SU-DHL-6 (cell line): ENCODE data around the gene NCKIPSD.

Experiments
- H2AFZ ChIP-seq: fragments of 200-600 bp; sonication (generic); 2 replicates; pipeline ENCODE4 v1.6.1; 2014; ENCODE audit warnings: low read depth, mild to moderate bottlenecking, moderate library complexity, mixed read lengths, antibody characterized with exemption, low read length; ENCODE audit not compliant: severe bottlenecking
- H3F3A ChIP-seq: fragments of 200-600 bp; shearing (Covaris generic); 2 replicates; pipeline ENCODE4 v1.6.0; 2016; ENCODE audit warnings: antibody characterized with exemption, mild to moderate bottlenecking; ENCODE audit not compliant: insufficient read depth
- H3K27ac ChIP-seq: fragments of 200-600 bp; sonication (generic); 2 replicates; pipeline ENCODE4 v1.5.1; 2016; ENCODE audit warnings: low read depth, mild to moderate bottlenecking, low read length, moderate library complexity, mixed read lengths
- H3K27me3 ChIP-seq: fragments of 200-600 bp; sonication (generic), shearing (Covaris generic); 2 replicates; pipeline ENCODE4 v1.6.0; 2014; ENCODE audit warnings: mild to moderate bottlenecking, low read length
- H3K36me3 ChIP-seq: fragments of 200-600 bp; sonication (generic); 2 replicates; pipeline ENCODE4 v1.6.1; 2014; ENCODE audit warnings: mild to moderate bottlenecking, low read length, mixed read lengths
- H3K4me2 ChIP-seq: fragments of 300-600, 200-600 bp; shearing (Covaris generic), sonication (generic); 2 replicates; pipeline ENCODE4 v1.6.0; 2014; ENCODE audit warnings: low read length, low read depth, mild to moderate bottlenecking; ENCODE audit not compliant: poor library complexity, severe bottlenecking
- H3K4me3 ChIP-seq: fragments of 200-600 bp; sonication (generic); 2 replicates; pipeline ENCODE4 v1.5.1; 2014; ENCODE audit warnings: antibody characterized with exemption, low read length, mild to moderate bottlenecking, mixed read lengths; ENCODE audit not compliant: insufficient read depth, poor library complexity, severe bottlenecking
- H3K79me2 ChIP-seq: fragments of 200-600 bp; sonication (generic); 2 replicates; pipeline ENCODE4 v1.6.1; 2014; ENCODE audit warnings: mild to moderate bottlenecking, low read length, moderate library complexity; ENCODE audit not compliant: insufficient read depth
- H3K9ac ChIP-seq: fragments of 200-600 bp; sonication (generic); 2 replicates; pipeline ENCODE4 v1.7.0; 2014; ENCODE audit warnings: mild to moderate bottlenecking, low read length
- H3K9me2 ChIP-seq: fragments of 200-600 bp; sonication (generic); replicated peaks from 2 replicates; pipeline ENCODE4 v1.6.1; 2014; ENCODE audit warnings: low read length; ENCODE audit not compliant: insufficient read depth
- H3K9me3 ChIP-seq: fragments of 200-600 bp; sonication (generic); 2 replicates; pipeline ENCODE4 v1.6.1; 2014; ENCODE audit warnings: low read length, mixed read lengths; ENCODE audit not compliant: insufficient read depth
- H4K20me1 ChIP-seq: fragments of 200-600 bp; sonication (generic); 2 replicates; pipeline ENCODE4 v1.6.1; 2014; ENCODE audit warnings: low read depth, mild to moderate bottlenecking, antibody characterized with exemption, low read length, moderate library complexity, mixed read lengths
- CTCF ChIP-seq: fragments of 200-600 bp; sonication (generic); IDR thresholded peaks from one replicate; pipeline ENCODE4 v1.5.1; 2017; ENCODE audit warnings: antibody characterized with exemption, mild to moderate bottlenecking, low read length, moderate library complexity; ENCODE audit not compliant: insufficient read depth, poor library complexity, severe bottlenecking
- EZH2phosphoT487 ChIP-seq: fragments of 200-600 bp; sonication (generic), shearing (Covaris generic); conservative IDR thresholded peaks from 2 replicates; pipeline ENCODE4 v1.6.1; 2018; ENCODE audit warnings: mild to moderate bottlenecking, antibody characterized with exemption, low read length, moderate library complexity, mixed read lengths

NCKIPSD gene

GRCh38 chr3:48679411-48680391 is 6.0 kb downstream of the NCKIPSD start:
- H3K9me3 ChIP-seq: no peaks in the 10 kb centered on the region
- no peaks in the 10 kb centered on the region for H3K36me3 ChIP-seq
- H4K20me1 ChIP-seq: no peaks in the 10 kb centered on the region
- no peak overlapping the region for H2AFZ ChIP-seq
- peaks cover 20% of the 10 kb centered on the region for H3K79me2 ChIP-seq
- H3K27me3 ChIP-seq: no peaks in the 10 kb centered on the region
- no peak overlapping the region for H3K4me3 ChIP-seq
- no peak for TF ChIP-seq CTCF
- TF ChIP-seq EZH2phosphoT487: no peak
- H3K9ac ChIP-seq: no peak overlapping the region
- no peak overlapping the region for H3K27ac ChIP-seq
- no peaks in the 10 kb centered on the region for H3K9me2 ChIP-seq
- H3K4me2 ChIP-seq: no peak overlapping the region
- H3F3A ChIP-seq: no peaks in the 10 kb centered on the region

GRCh38 chr3:48678566-48679380 is 6.9 kb downstream of the NCKIPSD start:
- Histone ChIP-seq H3K9me2 (no peaks in the 10 kb centered on the region), H3K9ac (no peak overlapping the region), H3K36me3 (no peaks in the 10 kb centered on the region), H3K4me3 (no peak overlapping the region), H2AFZ (no peak overlapping the region), H4K20me1 (no peaks in the 10 kb centered on the region), H3K27me3 (no peaks in the 10 kb centered on the region), H3K27ac (no peak overlapping the region), H3F3A (no peaks in the 10 kb centered on the region), H3K9me3 (no peaks in the 10 kb centered on the region), H3K4me2 (no peak overlapping the region), H3K79me2 (peaks cover 11% of the 10 kb centered on the region; the same call in 1 of the 2 replicates)
- TF ChIP-seq CTCF (no peak), EZH2phosphoT487 (no peak)

- TF ChIP-seq CTCF (no peak), EZH2phosphoT487 (no peak)
- H3K4me3 ChIP-seq: no peak overlapping the region
- H3K36me3 ChIP-seq: no peaks in the 10 kb centered on the region
These were observed 7.7 kb downstream of the NCKIPSD start for GRCh38 chr3:48678056-48678455.

More at GRCh38 chr3:48678056-48678455, 7.7 kb downstream of the NCKIPSD start:
- H4K20me1 ChIP-seq: no peaks in the 10 kb centered on the region
- H3F3A ChIP-seq: no peaks in the 10 kb centered on the region
- no peak overlapping the region for H3K27ac ChIP-seq
- no peaks in the 10 kb centered on the region for H3K27me3 ChIP-seq
- no peak overlapping the region for H3K4me2 ChIP-seq
- no peak overlapping the region for H3K9ac ChIP-seq
- no peak overlapping the region for H2AFZ ChIP-seq
- peaks cover 4% of the 10 kb centered on the region; the same call in 1 of the 2 replicates for H3K79me2 ChIP-seq
- H3K9me2 ChIP-seq: no peaks in the 10 kb centered on the region
- H3K9me3 ChIP-seq: no peaks in the 10 kb centered on the region
